HUES48 (cell line): ENCODE results near the gene SIN3B.
A peak's percentile ranks its signal among the peaks of the same experiment; 100 is the strongest.
"Not testable (repeated sequence)": the region's sequence is repeated elsewhere in the genome, so short reads cannot be mapped to it uniquely, and the experiment has no call there.

ENCODE experiments used
- H3K27ac ChIP-seq: one replicate; pipeline ENCODE4 v1.7.0; 2013; ENCODE audit warnings: low read depth, low read length, inconsistent platforms
- H3K27me3 ChIP-seq: 2 replicates; pipeline ENCODE4 v1.6.1; 2013; ENCODE audit warnings: mild to moderate bottlenecking, low read length; ENCODE audit not compliant: control insufficient read depth, insufficient read depth
- H3K36me3 ChIP-seq: 2 replicates; pipeline ENCODE4 v1.6.1; 2013; ENCODE audit warnings: low read length; ENCODE audit not compliant: control insufficient read depth, insufficient read depth
- H3K4me1 ChIP-seq: 2 replicates; pipeline ENCODE4 v1.6.1; 2013; ENCODE audit warnings: mild to moderate bottlenecking, low read length; ENCODE audit not compliant: control insufficient read depth, insufficient read depth
- H3K4me3 ChIP-seq: 2 replicates; pipeline ENCODE4 v1.5.1; 2013; ENCODE audit warnings: mild to moderate bottlenecking, low read depth, low read length
- H3K9ac ChIP-seq: 2 replicates; pipeline ENCODE4 v1.6.1; 2013; ENCODE audit warnings: mild to moderate bottlenecking, low read depth, low read length, moderate library complexity
- H3K9me3 ChIP-seq: 2 replicates; pipeline ENCODE4 v1.6.1; 2013; ENCODE audit warnings: low read length; ENCODE audit not compliant: control insufficient read depth, insufficient read depth

Gene SIN3B

DNA sequence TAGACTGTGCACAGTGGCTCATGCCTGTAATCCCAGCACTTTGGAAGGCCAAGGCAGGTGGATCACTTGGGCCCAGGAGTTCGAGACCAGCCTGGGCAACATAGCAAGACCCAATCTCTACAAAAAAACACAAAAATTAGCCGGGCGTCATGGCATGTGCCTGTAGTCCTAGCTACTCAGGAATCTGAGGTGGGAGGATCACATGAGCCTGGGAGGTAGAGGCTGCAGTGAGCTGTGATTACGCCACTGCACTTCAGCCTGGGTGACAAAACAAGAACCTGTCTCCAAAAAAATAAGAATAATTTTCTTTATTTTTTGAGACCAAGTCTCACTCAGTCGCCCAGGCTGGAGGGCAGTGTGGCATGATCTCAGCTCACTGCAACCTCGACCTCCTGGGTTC lies 30.9 kb upstream of the SIN3B start:
- not testable (repeated sequence) for H3K9ac ChIP-seq, H3K4me3 ChIP-seq, H3K27ac ChIP-seq, H3K4me1 ChIP-seq, H3K36me3 ChIP-seq, H3K27me3 ChIP-seq, H3K9me3 ChIP-seq

DNA sequence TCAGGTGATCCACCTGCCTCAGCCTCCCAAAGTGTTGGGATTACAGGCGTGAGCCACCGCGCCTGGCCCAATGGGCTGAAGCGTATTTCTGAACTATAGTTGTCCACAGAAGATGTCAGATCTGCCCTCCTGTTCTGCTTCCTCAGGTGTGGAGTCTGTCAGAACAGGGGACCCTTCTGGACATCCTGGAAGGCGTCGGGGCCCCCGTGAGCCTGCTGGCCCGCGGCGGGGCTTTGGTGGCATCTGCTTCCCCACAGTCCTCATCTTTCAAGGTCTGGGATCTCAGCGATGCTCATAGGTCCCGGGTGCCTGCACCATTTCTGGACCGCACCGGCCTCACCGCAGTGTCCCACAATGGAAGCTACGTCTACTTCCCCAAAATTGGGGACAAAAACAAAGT lies 29.5 kb upstream of the SIN3B start:
- Histone ChIP-seq H3K9ac (no peak overlapping the region), H3K36me3 (no peaks in the 10 kb centered on the region), H3K27me3 (no peaks in the 10 kb centered on the region), H3K9me3 (peaks cover 6% of the 10 kb centered on the region), H3K4me3 (no peak overlapping the region), H3K27ac (no peak overlapping the region), H3K4me1 (no peaks in the 10 kb centered on the region)

DNA sequence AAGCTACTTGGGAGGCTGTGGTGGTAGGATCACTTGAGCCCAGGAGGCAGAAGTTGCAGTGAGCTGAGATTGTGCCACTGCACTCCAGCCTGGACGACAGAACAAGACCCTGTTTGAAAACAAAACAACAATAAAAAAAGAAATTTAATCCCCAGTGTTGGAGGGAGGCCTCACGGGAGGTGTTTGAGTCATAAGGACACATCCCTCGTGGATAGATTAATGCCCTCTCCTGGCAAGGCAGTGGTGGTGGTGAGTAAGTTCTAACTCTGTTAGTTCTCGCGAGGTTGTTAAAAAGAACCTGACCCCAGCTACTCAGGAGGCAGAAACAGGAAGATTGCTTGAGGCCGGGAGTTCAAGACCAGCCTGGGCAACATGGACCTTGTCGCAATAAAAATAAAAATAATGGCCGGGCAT lies 27.6 kb upstream of the SIN3B start:
- no peak overlapping the region for H3K9ac ChIP-seq
- no peaks in the 10 kb centered on the region for H3K36me3 ChIP-seq
- H3K9me3 ChIP-seq, result no peaks in the 10 kb centered on the region; the same call in 1 of the 2 replicates
- H3K27me3 ChIP-seq, result no peaks in the 10 kb centered on the region
- no peak overlapping the region for H3K27ac ChIP-seq
- no peaks in the 10 kb centered on the region for H3K4me1 ChIP-seq
- H3K4me3 ChIP-seq, result no peak overlapping the region

DNA sequence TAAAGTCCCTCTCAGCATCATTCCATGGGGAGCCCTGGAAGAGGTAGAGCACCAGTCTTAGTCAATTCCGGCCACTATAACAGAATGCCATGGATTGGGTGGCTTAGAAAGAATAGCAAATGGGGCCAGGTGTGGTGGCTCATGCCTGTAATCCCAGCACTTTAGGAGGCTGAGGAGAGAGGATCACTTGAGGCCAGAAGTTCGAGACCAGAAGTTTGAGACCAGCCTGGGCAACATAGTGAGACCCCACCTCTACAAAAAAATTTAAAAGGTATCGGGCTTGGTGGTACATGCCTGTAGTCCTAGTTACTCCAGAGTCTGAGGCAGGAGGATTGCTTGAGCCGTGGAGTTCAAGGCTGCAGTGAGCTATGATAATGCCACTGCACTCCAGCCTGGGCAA lies 25.0 kb upstream of the SIN3B start:
- H3K9me3 ChIP-seq, result no peaks in the 10 kb centered on the region
- H3K27me3 ChIP-seq, result no peaks in the 10 kb centered on the region
- no peak overlapping the region for H3K27ac ChIP-seq
- no peaks in the 10 kb centered on the region for H3K4me1 ChIP-seq
- no peak overlapping the region for H3K4me3 ChIP-seq
- no peak overlapping the region for H3K9ac ChIP-seq
- H3K36me3 ChIP-seq, result no peaks in the 10 kb centered on the region

DNA sequence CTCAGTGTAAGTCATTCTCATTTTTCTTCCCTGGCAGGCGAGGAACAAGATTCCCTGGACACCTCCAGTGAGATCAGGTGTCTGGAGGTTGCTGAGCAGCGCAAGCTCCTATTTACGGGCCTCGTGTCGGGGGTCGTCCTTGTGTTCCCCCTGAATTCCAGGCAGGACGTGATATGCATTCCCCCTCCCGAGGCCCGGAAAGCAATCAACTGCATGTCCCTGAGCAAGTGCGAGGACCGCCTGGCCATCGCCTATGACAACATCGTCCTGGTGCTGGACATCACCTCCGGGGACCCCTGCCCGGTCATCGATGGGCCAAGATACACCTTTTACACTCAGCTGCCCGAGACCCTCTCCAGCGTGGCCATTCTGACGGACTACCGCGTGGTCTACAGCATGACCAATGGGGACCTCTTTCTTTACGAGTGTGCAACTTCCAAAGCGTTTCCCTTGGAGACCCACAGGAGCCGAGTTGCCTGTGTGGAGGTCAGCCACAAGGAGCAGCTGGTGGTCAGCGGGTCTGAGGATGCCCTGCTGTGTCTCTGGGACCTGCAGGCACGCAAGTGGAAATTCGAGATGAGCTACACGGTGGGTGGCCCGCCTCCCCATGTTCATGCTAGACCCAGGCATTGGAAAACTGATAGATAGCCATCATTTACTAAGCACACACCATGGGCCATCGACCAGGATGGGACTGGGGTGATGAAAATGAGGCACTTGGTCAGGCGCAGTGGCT lies 21.5 kb upstream of the SIN3B start:
- Histone ChIP-seq H3K9ac (no peak overlapping the region), H3K4me1 (no peaks in the 10 kb centered on the region), H3K9me3 (0 out of 2 replicates have a peak, but pooled peaks cover 2% of the 10 kb centered on the region), H3K36me3 (no peaks in the 10 kb centered on the region), H3K27ac (no peak overlapping the region), H3K4me3 (no peak overlapping the region), H3K27me3 (no peaks in the 10 kb centered on the region)

DNA sequence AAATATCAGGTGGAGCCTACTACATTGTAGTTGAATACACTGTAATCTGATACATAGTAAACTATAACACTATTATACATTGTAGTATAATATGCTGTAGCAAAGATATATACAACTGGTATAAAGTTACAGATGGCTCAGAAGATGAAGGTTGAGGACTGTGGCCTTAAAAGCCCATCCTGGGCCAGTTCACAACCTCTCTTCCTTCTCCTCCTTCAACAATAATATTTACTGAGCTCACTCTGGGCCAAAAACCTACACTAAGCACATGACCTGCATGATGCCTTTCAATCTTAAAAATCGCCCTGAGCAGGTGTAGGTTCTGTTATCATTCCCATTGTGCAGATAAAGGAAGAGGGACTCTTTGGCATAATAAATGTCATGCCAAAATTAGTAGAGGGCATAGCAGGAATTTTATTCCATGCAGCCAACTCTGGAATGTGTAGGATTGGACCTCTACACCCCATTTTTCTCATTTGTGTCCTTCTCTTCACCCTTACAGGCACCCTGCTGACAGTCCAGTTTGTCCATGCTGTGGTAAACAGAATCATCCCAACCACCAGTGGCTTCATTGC lies 14.6 kb upstream of the SIN3B start:
- Histone ChIP-seq H3K9me3 (peaks cover 31% of the 10 kb centered on the region), H3K27me3 (no peaks in the 10 kb centered on the region), H3K27ac (no peak overlapping the region), H3K9ac (no peak overlapping the region), H3K4me1 (no peaks in the 10 kb centered on the region), H3K36me3 (no peaks in the 10 kb centered on the region), H3K4me3 (no peak overlapping the region)

DNA sequence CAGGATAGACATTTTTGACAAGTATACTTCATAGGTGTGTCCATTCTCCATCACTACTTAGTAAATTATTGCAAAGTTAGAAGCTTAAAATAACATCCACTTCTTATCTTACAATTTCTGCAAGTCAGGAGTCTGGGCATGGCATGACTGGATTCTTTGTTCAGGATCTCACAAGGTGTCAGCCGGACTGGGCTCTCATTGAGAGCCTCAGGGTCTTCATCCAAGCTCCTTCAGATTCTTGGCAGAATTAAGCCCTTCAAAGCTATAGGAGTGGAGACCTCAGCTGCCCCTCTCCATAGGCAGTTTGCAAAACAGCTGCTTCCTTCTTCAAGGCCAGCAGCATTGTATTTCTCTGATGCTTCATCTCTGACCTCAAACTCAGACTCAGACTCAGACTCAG lies 9.1 kb upstream of the SIN3B start:
- Histone ChIP-seq H3K4me1 (peaks cover 11% of the 10 kb centered on the region), H3K9ac (no peak overlapping the region), H3K9me3 (peaks cover 10% of the 10 kb centered on the region), H3K4me3 (no peak overlapping the region), H3K27ac (no peak overlapping the region), H3K36me3 (no peaks in the 10 kb centered on the region), H3K27me3 (no peaks in the 10 kb centered on the region)

DNA sequence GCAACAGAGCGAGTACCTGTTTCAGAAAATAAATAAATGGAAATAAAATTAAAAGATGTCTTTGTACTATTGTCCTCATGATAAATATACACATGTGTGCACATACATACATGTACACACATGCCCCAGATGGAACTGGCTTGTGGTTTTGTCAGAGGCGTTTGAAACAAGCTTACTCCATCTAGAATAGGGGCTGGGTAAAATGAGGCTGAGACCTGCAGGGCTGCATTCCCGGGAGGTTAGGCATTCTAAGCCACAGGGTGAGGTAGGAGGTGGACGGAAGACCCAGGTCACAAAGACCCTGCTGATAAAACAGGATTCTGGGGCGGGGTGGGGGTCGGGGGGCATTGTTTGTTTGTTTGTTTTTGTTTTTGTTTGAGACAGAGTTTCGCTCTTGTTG lies 8.1 kb upstream of the SIN3B start:
- Histone ChIP-seq H3K9me3 (peaks cover 2% of the 10 kb centered on the region; the same call in 1 of the 2 replicates), H3K27ac (no peak overlapping the region), H3K9ac (no peak overlapping the region), H3K36me3 (no peaks in the 10 kb centered on the region), H3K27me3 (no peaks in the 10 kb centered on the region), H3K4me1 (peaks cover 20% of the 10 kb centered on the region), H3K4me3 (no peak overlapping the region)

DNA sequence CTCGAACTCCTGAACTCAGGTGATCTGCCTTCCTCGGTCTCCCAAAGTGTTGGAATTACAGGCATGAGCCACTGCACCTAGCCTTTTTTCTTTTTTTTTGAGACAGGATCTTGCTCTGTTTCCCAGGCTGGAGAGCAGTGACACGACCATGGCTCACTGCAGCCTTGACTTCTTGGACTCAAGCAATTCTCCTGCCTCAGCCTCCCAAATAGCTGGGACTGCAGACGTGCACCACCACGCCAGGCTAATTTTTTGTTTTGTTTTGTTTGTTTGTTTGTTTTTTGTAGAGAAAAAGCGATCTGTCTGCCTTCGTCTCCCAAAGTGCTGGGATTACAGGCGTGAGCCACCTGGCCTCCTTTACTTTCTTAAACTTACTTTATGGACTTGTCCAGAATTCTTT lies 6.5 kb upstream of the SIN3B start:
- Histone ChIP-seq H3K9me3 (no peaks in the 10 kb centered on the region), H3K27ac (peak overlapping the region; percentile 90), H3K27me3 (no peaks in the 10 kb centered on the region), H3K9ac (peak overlapping the region; percentile 38; the same call in 1 of the 2 replicates), H3K4me1 (peaks cover 26% of the 10 kb centered on the region), H3K4me3 (no peak overlapping the region), H3K36me3 (no peaks in the 10 kb centered on the region)

DNA sequence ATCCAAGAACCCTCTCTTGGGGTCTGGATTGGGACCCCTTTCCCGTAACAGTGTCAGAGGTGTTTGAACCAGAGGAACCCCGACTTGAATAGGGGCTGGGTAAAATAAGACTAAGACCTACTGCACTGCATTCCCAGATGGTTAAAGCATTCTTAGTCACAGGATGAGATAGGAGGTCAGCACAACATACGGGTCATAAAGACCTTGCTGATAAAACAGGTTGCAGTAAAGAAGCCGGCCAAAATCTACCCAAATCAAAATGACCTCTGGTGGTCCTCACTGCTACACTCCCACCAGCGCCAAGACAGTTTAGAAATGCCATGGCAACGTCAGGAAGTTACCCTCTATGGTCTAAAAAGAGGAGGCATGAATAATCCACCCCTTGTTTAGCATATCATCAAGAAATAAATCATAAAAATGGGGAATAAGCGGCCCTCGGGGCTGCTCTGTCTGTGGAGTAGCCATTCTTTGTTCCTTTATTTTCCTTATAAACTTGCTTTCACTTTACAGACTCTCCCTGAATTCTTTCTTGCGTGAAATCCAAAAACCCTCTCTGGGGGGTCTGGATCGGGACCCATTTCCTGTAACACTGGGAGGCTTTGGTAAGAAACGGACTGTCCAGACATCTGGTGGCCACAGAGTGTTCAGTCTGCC lies 4.4 kb upstream of the SIN3B start:
- Histone ChIP-seq H3K36me3 (no peaks in the 10 kb centered on the region), H3K4me3 (peak overlapping the region; percentile 56), H3K27ac (peak overlapping the region; percentile 89), H3K27me3 (no peaks in the 10 kb centered on the region), H3K9ac (peak overlapping the region; percentile 0; the same call in 1 of the 2 replicates), H3K4me1 (peaks cover 29% of the 10 kb centered on the region), H3K9me3 (no peaks in the 10 kb centered on the region)
